Measurements from ENCODE around the gene ACSF3.
A peak's percentile ranks its signal among the peaks of the same experiment; 100 is the strongest.
"Not testable (repeated sequence)": the region's sequence is repeated elsewhere in the genome, so short reads cannot be mapped to it uniquely, and the experiment has no call there.

The ACSF3 gene

DNA sequence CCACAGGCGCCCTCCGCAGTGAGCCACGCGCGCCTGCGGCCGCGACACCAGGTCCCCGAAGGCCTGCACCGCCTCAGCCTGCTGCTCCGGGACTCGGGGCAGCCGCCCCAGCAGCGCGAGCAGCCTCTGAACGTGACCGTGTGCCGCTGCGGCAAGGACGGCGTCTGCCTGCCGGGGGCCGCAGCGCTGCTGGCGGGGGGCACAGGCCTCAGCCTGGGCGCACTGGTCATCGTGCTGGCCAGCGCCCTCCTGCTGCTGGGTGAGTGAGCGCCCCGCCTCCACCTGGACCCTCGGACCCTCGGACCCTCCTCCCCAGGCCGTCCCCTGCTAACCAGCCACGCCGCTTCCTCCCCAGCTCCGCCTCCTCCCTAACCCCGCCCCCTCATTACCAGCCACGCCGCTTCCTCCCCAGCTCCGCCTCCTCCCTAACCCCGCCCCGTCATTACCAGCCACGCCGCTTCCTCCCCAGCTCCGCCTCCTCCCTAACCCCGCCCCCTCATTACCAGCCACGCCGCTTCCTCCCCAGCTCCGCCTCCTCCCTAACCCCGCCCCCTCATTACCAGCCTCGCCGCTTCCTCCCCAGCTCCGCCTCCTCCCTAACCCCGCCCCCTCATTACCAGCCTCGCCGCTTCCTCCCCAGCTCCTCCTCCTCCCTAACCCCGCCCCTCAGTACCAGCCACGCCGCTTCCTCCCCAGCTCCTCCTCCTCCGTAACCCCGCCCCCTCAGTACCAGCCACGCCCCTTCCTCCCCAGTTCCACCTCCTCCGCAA is 98.7 kb downstream of the ACSF3 start:
- not testable (repeated sequence) for H3K4me1 Mint-ChIP-seq; H3K27me3 Mint-ChIP-seq; H3K27ac Mint-ChIP-seq; H3K4me3 Mint-ChIP-seq; H3K9me3 Mint-ChIP-seq; H3K36me3 Mint-ChIP-seq (ENCODE audit: low read depth)
- DNase-seq (peak; percentile 44), ATAC-seq (peak; percentile 22)

DNA sequence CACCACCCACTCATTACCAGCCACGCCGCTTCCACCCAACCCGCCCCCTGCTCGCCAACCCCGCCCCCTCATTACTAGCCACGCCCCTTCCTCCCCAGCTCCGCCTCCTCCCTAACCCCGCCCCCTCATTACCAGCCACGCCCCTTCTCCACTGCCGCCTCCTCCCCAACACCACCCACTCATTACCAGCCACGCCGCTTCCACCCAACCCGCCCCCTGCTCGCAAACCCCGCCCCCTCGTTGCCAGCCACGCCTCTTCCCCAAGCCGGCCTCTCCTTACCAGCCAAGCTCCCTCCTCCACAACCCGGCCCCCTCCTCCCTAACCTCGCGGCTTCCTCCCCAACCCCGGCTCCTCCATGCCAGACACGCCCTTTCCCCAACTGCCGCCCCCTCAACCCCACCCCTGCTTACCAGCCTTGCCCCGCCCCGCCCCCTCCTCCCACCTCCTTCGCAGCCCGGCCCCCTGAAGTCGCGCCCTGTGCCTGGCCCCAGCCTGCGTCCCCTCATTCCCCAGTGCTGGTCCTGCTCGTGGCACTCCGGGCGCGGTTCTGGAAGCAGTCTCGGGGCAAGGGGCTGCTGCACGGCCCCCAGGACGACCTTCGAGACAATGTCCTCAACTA is 99.4 kb downstream of the ACSF3 start:
- no peak for ATAC-seq
- Mint-ChIP-seq H3K4me1 (no peaks in the 10 kb centered on the region), H3K27me3 (no peaks in the 10 kb centered on the region), H3K36me3 (ENCODE audit: low read depth) (no peaks in the 10 kb centered on the region), H3K4me3 (no peak overlapping the region), H3K27ac (no peak overlapping the region), H3K9me3 (no peaks in the 10 kb centered on the region)
- DNase-seq, result peak; percentile 61

GRCh38 chr16:89193576-89194293 is 100.1 kb downstream of the ACSF3 start:
- H3K4me3 Mint-ChIP-seq, result no peak overlapping the region
- peaks cover under 1% of the 10 kb centered on the region for H3K27me3 Mint-ChIP-seq
- no peak overlapping the region for H3K27ac Mint-ChIP-seq
- no peaks in the 10 kb centered on the region for H3K9me3 Mint-ChIP-seq
- ATAC-seq, result no peak
- no peaks in the 10 kb centered on the region for H3K36me3 Mint-ChIP-seq (ENCODE audit: low read depth)
- no peak for DNase-seq
- no peaks in the 10 kb centered on the region for H3K4me1 Mint-ChIP-seq

GRCh38 chr16:89194340-89195311 is 101.0 kb downstream of the ACSF3 start:
- no peaks in the 10 kb centered on the region for H3K4me1 Mint-ChIP-seq
- no peak overlapping the region for H3K4me3 Mint-ChIP-seq
- H3K9me3 Mint-ChIP-seq, result no peaks in the 10 kb centered on the region
- no peak overlapping the region for H3K27ac Mint-ChIP-seq
- DNase-seq (no peak), ATAC-seq (no peak)
- H3K27me3 Mint-ChIP-seq, result peaks cover 2% of the 10 kb centered on the region
- no peaks in the 10 kb centered on the region for H3K36me3 Mint-ChIP-seq (ENCODE audit: low read depth)

DNA sequence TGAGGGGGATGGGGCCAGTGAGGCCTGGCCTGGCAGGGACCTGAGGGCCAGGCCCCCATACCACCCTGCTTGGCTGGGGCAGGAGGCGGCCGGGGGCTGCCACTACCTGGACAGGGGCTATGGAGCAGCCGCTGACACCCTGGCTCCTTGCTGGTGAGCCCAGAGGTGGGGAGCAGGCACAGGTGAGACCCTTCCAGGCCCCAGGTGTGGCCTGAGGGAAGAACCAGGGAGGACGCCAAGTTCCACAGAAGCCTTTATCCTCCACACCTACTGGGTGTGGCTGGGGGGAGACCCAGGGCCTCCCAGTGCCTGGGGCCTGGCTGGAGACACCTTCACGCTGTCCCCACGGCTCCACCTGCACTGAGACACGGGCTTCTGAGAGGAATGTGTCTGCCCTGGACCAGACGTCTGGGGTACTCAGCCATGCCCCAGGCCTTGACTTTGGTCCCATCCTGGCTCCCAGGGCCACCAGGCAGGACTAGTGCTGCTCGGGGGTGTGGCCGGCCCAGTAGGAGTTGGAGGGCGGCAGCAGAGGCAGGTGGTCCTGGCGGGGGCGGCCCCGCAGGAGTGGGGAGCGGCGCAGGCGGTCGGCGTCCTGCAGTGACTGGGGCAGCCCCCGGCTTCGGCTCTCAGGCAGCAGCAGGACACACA is 102.0 kb downstream of the ACSF3 start:
- peaks cover 6% of the 10 kb centered on the region for H3K4me1 Mint-ChIP-seq
- ATAC-seq, result no peak
- H3K27ac Mint-ChIP-seq, result no peak overlapping the region
- H3K36me3 Mint-ChIP-seq (ENCODE audit: low read depth), result no peaks in the 10 kb centered on the region
- no peak for DNase-seq
- no peaks in the 10 kb centered on the region for H3K9me3 Mint-ChIP-seq
- peaks cover 10% of the 10 kb centered on the region for H3K27me3 Mint-ChIP-seq
- H3K4me3 Mint-ChIP-seq, result no peak overlapping the region

- no peaks in the 10 kb centered on the region for H3K9me3 Mint-ChIP-seq
- H3K27me3 Mint-ChIP-seq, result peaks cover 13% of the 10 kb centered on the region
- no peak overlapping the region for H3K27ac Mint-ChIP-seq
- H3K4me1 Mint-ChIP-seq, result peaks cover 9% of the 10 kb centered on the region
- no peaks in the 10 kb centered on the region for H3K36me3 Mint-ChIP-seq (ENCODE audit: low read depth)
- DNase-seq, result no peak
- no peak overlapping the region for H3K4me3 Mint-ChIP-seq
- no peak for ATAC-seq
Observed at GRCh38 chr16:89197033-89197632, 103.5 kb downstream of the ACSF3 start.

- peaks cover 14% of the 10 kb centered on the region for H3K4me1 Mint-ChIP-seq
- no peak overlapping the region for H3K4me3 Mint-ChIP-seq
- H3K9me3 Mint-ChIP-seq, result no peaks in the 10 kb centered on the region
- peaks cover 2% of the 10 kb centered on the region for H3K36me3 Mint-ChIP-seq (ENCODE audit: low read depth)
- H3K27ac Mint-ChIP-seq, result no peak overlapping the region
- peaks cover 19% of the 10 kb centered on the region for H3K27me3 Mint-ChIP-seq
- no peak for DNase-seq
- ATAC-seq, result no peak
Observed at GRCh38 chr16:89197633-89198416, 104.2 kb downstream of the ACSF3 start.

GRCh38 chr16:89198417-89199240 is 105.0 kb downstream of the ACSF3 start:
- Mint-ChIP-seq H3K4me3 (no peak overlapping the region), H3K4me1 (peaks cover 15% of the 10 kb centered on the region), H3K36me3 (ENCODE audit: low read depth) (peaks cover 2% of the 10 kb centered on the region), H3K27me3 (peaks cover 27% of the 10 kb centered on the region), H3K27ac (no peak overlapping the region), H3K9me3 (no peaks in the 10 kb centered on the region)
- DNase-seq, result no peak
- ATAC-seq, result no peak

DNA sequence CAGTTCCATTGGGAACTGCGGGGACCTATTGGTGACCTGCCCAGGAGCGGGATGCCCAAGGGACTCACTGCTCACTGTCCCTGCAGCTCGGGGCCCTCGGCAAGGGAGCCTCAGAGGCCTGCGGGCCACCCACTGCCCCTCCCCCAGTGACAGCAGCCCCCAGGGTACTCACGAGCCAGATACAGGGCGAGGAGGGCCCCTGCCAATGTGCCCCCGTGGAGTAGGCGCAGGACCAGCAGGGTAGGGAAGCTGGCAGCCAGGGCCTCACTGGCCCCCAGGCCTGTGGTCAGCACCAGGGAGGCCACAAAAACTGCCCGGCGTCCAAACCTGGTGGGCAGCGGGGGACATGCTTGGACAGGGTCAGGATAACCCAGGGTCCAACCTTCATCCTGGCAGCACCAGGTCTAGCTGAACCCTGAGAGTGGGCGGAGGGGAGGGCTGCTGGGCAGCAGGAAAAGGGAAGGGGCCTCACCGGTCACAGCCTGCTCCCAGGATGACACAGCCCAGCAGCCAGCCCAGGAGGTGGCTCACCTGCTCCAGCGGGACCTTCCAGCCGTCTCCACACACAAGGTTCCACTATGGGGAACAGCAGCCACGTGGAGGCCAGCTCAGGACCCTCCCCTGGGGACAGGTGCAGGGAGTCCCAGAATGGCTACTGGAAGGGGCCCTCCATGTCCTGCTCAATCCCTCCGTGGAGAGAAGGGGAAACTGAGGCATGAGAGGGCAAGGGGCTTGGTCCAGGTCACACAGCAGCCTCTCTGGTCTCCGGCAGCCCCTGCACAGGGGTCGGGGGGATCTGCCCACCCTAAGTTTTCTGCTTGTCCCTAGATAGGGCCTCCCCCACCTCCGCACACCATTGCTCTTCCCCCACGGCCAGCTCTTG is 105.8 kb downstream of the ACSF3 start:
- Mint-ChIP-seq H3K4me3 (no peak overlapping the region), H3K9me3 (no peaks in the 10 kb centered on the region), H3K4me1 (peaks cover 15% of the 10 kb centered on the region), H3K27me3 (peaks cover 36% of the 10 kb centered on the region), H3K36me3 (ENCODE audit: low read depth) (peaks cover 2% of the 10 kb centered on the region), H3K27ac (no peak overlapping the region)
- no peak for DNase-seq
- ATAC-seq, result no peak

- no peak for ATAC-seq
- H3K27me3 Mint-ChIP-seq, result peaks cover 39% of the 10 kb centered on the region
- H3K4me1 Mint-ChIP-seq, result peaks cover 15% of the 10 kb centered on the region
- peaks cover 2% of the 10 kb centered on the region for H3K36me3 Mint-ChIP-seq (ENCODE audit: low read depth)
- peak within 1 kb of the TSS; percentile 11 for H3K4me3 Mint-ChIP-seq
- H3K27ac Mint-ChIP-seq, result no peak within 1 kb of the TSS
- H3K9me3 Mint-ChIP-seq, result no peaks in the 10 kb centered on the region
- no peak for DNase-seq
Observed at GRCh38 chr16:89200124-89200849, 106.6 kb downstream of the ACSF3 start, which contains the start of gene SLC22A31. Gene SLC22A31 (minus strand): TSS chr16:89200537. CDS start chr16:89200501, 36 bp downstream.

- Mint-ChIP-seq H3K4me1 (peaks cover 15% of the 10 kb centered on the region), H3K9me3 (no peaks in the 10 kb centered on the region), H3K4me3 (peak overlapping the region; percentile 11), H3K27ac (no peak overlapping the region), H3K27me3 (peaks cover 39% of the 10 kb centered on the region), H3K36me3 (ENCODE audit: low read depth) (peaks cover 2% of the 10 kb centered on the region)
- ATAC-seq, result no peak
- no peak for DNase-seq
Observed at GRCh38 chr16:89200850-89201411, 107.3 kb downstream of the ACSF3 start.
